HG02938 (cell line): ENCODE results near the gene PSMD4.
"Not testable (repeated sequence)": the region's sequence is repeated elsewhere in the genome, so short reads cannot be mapped to it uniquely, and the experiment has no call there.

Experiments used
- ATAC-seq: cut with Tn5 transposase; IDR thresholded peaks from one replicate; pipeline ENCODE4 v1.9.1; 2021; ENCODE audit warnings: mild to moderate bottlenecking, moderate library complexity; ENCODE audit not compliant: unreplicated experiment

The PSMD4 gene

GRCh38 chr1:151254217-151255213 is at the start of gene PSMD4:
PSMD4 (plus strand) TSS chr1:151254734; CDS start chr1:151254783, 49 bp downstream.
- peak; percentile 92 for ATAC-seq

GRCh38 chr1:151205381-151205965 is 49.1 kb upstream of the PSMD4 start:
- ATAC-seq: not testable (repeated sequence)

- ATAC-seq: no peak
Measured at GRCh38 chr1:151210830-151211229, 43.7 kb upstream of the PSMD4 start.

- ATAC-seq: no peak
Measured at GRCh38 chr1:151211972-151212705, 42.4 kb upstream of the PSMD4 start.

- ATAC-seq: no peak
Measured at GRCh38 chr1:151213560-151213959, 41.0 kb upstream of the PSMD4 start.

- no peak for ATAC-seq
Measured at GRCh38 chr1:151221616-151222015, 32.9 kb upstream of the PSMD4 start.

- no peak for ATAC-seq
Measured at GRCh38 chr1:151222130-151222529, 32.4 kb upstream of the PSMD4 start.

- ATAC-seq: no peak
Measured at GRCh38 chr1:151235235-151235634, 19.3 kb upstream of the PSMD4 start.

- no peak for ATAC-seq
Measured at GRCh38 chr1:151237678-151238466, 16.7 kb upstream of the PSMD4 start.

GRCh38 chr1:151238467-151238739 is 16.1 kb upstream of the PSMD4 start:
- no peak for ATAC-seq

GRCh38 chr1:151242442-151242841 is 12.1 kb upstream of the PSMD4 start:
- no peak for ATAC-seq

GRCh38 chr1:151243683-151244216 is 10.8 kb upstream of the PSMD4 start:
- no peak for ATAC-seq

- no peak for ATAC-seq
Measured at GRCh38 chr1:151246786-151247185, 7.7 kb upstream of the PSMD4 start.

GRCh38 chr1:151251656-151252470 is 2.7 kb upstream of the PSMD4 start:
- ATAC-seq: peak; percentile 42

GRCh38 chr1:151255381-151255780 is 847 bp downstream of the PSMD4 start:
- ATAC-seq: no peak

- ATAC-seq: no peak
Measured at GRCh38 chr1:151259351-151259750, 4.8 kb downstream of the PSMD4 start.

- ATAC-seq: no peak
Measured at GRCh38 chr1:151265446-151266236, 11.1 kb downstream of the PSMD4 start.

GRCh38 chr1:151266315-151266714 is 11.8 kb downstream of the PSMD4 start:
- ATAC-seq: no peak

- no peak for ATAC-seq
Measured at GRCh38 chr1:151266821-151267220, 12.3 kb downstream of the PSMD4 start.
